Measurements from ENCODE around the gene RAP1GDS1. TPM values are rescaled to one million over a fixed set of nuclear protein-coding genes. Genes with fewer than 3 reads are reported as not detected.

RAP1GDS1 gene
- total and polyA plus RNA-seq, 4 donors, result 11.2 to 19.4 (median 16.0) TPM

GRCh38 chr4:98319021-98319420 lies 57.8 kb downstream of the RAP1GDS1 start:
- H3K9ac ChIP-seq (ENCODE audit: low read depth in 1 of 2, low read length in 2 of 2), result no peak overlapping the region
- TF ChIP-seq SP1 (IDR thresholded peaks at IDR 0.05) (no peak), FOXA2 (IDR thresholded peaks at IDR 0.05) (no peak), HNF4G (IDR thresholded peaks at IDR 0.05) (no peak), RXRA (IDR thresholded peaks at IDR 0.05) (no peak), ATF3 (IDR thresholded peaks at IDR 0.05) (no peak), RAD21 (IDR thresholded peaks at IDR 0.05) (no peak), NR2F2 (IDR thresholded peaks at IDR 0.05) (no peak), HNF4A (conservative IDR thresholded peaks at IDR 0.05) (no peak), FOXA1 (IDR thresholded peaks at IDR 0.05) (no peak), GABPA (IDR thresholded peaks at IDR 0.05 in 1 of 2, conservative IDR thresholded peaks at IDR 0.05 in 1 of 2) (no peak), ZBTB33 (IDR thresholded peaks at IDR 0.05) (no peak), CTCF (IDR thresholded peaks at IDR 0.05; ENCODE audit: low read depth, low read length, missing input control) (no peak), TAF1 (conservative IDR thresholded peaks at IDR 0.05) (no peak), JUND (IDR thresholded peaks at IDR 0.05) (no peak), MAX (IDR thresholded peaks at IDR 0.05) (no peak), YY1 (IDR thresholded peaks at IDR 0.05) (no peak), EGR1 (IDR thresholded peaks at IDR 0.05; ENCODE audit: low read depth in 2 of 2) (no peak)
- DNase-seq (ENCODE audit: low spot score), result no peak
- H3K4me3 ChIP-seq (ENCODE audit: low read depth in 1 of 3, low read length in 3 of 3), result no peak overlapping the region
- H3K27ac ChIP-seq (ENCODE audit: low read depth in 1 of 2, low read length in 2 of 2), result no peak overlapping the region
- WGBS, result 97% methylated on average over 1 of the region's 1 CpG
- H3K4me1 ChIP-seq (ENCODE audit: control insufficient read depth in 4 of 4, insufficient read depth in 4 of 4, low read length in 3 of 4), result no peaks in the 10 kb centered on the region
- H3K27me3 ChIP-seq (ENCODE audit: control insufficient read depth in 4 of 4, insufficient read depth in 4 of 4, low read length in 3 of 4), result no peaks in the 10 kb centered on the region
- H3K36me3 ChIP-seq (ENCODE audit: control insufficient read depth in 4 of 4, insufficient read depth in 3 of 4, low read depth in 1 of 4, low read length in 3 of 4), result no peaks in the 10 kb centered on the region
- no peaks in the 10 kb centered on the region for H3K9me3 ChIP-seq (ENCODE audit: control insufficient read depth in 4 of 4, low read length in 3 of 4)

- H3K36me3 ChIP-seq (ENCODE audit: control insufficient read depth in 4 of 4, insufficient read depth in 3 of 4, low read depth in 1 of 4, low read length in 3 of 4), result no peaks in the 10 kb centered on the region
- no peak overlapping the region for H3K9ac ChIP-seq (ENCODE audit: low read depth in 1 of 2, low read length in 2 of 2)
- DNase-seq (ENCODE audit: low spot score), result no peak
- 98% methylated on average over 2 of the region's 2 CpGs for WGBS
- H3K27ac ChIP-seq (ENCODE audit: low read depth in 1 of 2, low read length in 2 of 2), result no peak overlapping the region
- H3K9me3 ChIP-seq (ENCODE audit: control insufficient read depth in 4 of 4, low read length in 3 of 4), result no peaks in the 10 kb centered on the region
- H3K27me3 ChIP-seq (ENCODE audit: control insufficient read depth in 4 of 4, insufficient read depth in 4 of 4, low read length in 3 of 4), result no peaks in the 10 kb centered on the region
- no peaks in the 10 kb centered on the region for H3K4me1 ChIP-seq (ENCODE audit: control insufficient read depth in 4 of 4, insufficient read depth in 4 of 4, low read length in 3 of 4)
- no peak overlapping the region for H3K4me3 ChIP-seq (ENCODE audit: low read depth in 1 of 3, low read length in 3 of 3)
- no peak for TF ChIP-seq RXRA (IDR thresholded peaks at IDR 0.05)
- no peak for TF ChIP-seq HNF4G (IDR thresholded peaks at IDR 0.05)
- TF ChIP-seq FOXA1 (IDR thresholded peaks at IDR 0.05), result no peak
- TF ChIP-seq GABPA (IDR thresholded peaks at IDR 0.05 in 1 of 2, conservative IDR thresholded peaks at IDR 0.05 in 1 of 2), result no peak
- no peak for TF ChIP-seq MAX (IDR thresholded peaks at IDR 0.05)
- TF ChIP-seq NR2F2 (IDR thresholded peaks at IDR 0.05), result no peak
- TF ChIP-seq ATF3 (IDR thresholded peaks at IDR 0.05), result no peak
- no peak for TF ChIP-seq SP1 (IDR thresholded peaks at IDR 0.05)
- no peak for TF ChIP-seq EGR1 (IDR thresholded peaks at IDR 0.05; ENCODE audit: low read depth in 2 of 2)
- no peak for TF ChIP-seq RAD21 (IDR thresholded peaks at IDR 0.05)
- no peak for TF ChIP-seq CTCF (IDR thresholded peaks at IDR 0.05; ENCODE audit: low read depth, low read length, missing input control)
- TF ChIP-seq FOXA2 (IDR thresholded peaks at IDR 0.05), result no peak
- no peak for TF ChIP-seq ZBTB33 (IDR thresholded peaks at IDR 0.05)
- no peak for TF ChIP-seq JUND (IDR thresholded peaks at IDR 0.05)
- no peak for TF ChIP-seq YY1 (IDR thresholded peaks at IDR 0.05)
- TF ChIP-seq HNF4A (conservative IDR thresholded peaks at IDR 0.05), result no peak
- no peak for TF ChIP-seq TAF1 (conservative IDR thresholded peaks at IDR 0.05)
Measured at GRCh38 chr4:98326168-98326567, 65.0 kb downstream of the RAP1GDS1 start.
